ENCODE results near the gene ATP11A.

GRCh38 chr13:112715715-112716460 is 26.1 kb downstream of the ATP11A start:
- TF ChIP-seq GATA2 (IDR thresholded peaks at IDR 0.05; ENCODE audit: low read depth, low read length) = no peak
- TF ChIP-seq GATA3 (IDR thresholded peaks at IDR 0.05; ENCODE audit: low read depth, low read length) = no peak
